HG02678 (cell line): ENCODE data around the gene ABCB11.
A peak's percentile ranks its signal among the peaks of the same experiment; 100 is the strongest.
"Not testable (repeated sequence)": the region's sequence is repeated elsewhere in the genome, so short reads cannot be mapped to it uniquely, and the experiment has no call there.

ENCODE experiments used
- ATAC-seq: cut with Tn5 transposase; IDR thresholded peaks from one replicate; pipeline ENCODE4 v1.9.1; 2021; ENCODE audit warnings: mild to moderate bottlenecking, moderate library complexity; ENCODE audit not compliant: unreplicated experiment

ABCB11 gene

DNA sequence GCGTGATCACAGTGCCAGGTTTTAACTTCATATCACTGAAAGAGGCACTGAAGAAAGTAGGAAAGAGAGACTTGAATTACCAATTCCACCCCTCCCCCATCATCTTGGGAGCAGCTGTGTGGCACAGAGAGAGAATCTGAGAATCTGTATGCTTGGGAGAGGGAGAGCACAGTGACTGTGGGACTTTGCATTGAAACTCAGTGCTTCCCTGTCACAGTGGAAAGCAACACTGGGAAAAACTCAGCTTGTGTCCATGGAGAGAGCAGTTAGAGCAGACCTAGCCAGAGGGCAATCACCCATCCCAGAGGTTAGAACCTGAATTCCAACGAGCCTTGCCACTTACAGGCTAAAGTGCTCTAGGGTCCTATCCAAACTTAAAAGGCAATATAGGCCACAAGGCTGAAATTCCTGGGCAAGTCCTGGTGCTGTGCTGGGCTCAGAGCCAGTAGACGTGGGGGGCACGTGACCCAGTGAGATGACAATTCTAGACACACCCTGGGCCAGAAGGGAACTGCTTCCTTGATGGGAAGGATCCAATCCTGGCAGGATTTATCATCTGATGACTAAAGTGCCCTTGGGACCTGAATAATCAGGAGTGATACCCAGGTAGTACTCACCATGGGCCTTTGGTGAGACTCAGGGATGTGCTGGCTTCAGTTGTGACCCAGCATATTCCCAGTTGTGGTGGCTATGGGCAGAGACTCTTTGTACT is 15.5 kb upstream of the ABCB11 start:
- ATAC-seq = no peak

- no peak for ATAC-seq
Observed at GRCh38 chr2:169042856-169043255, 11.7 kb upstream of the ABCB11 start.

- ATAC-seq = no peak
Observed at GRCh38 chr2:169041594-169041993, 10.5 kb upstream of the ABCB11 start.

DNA sequence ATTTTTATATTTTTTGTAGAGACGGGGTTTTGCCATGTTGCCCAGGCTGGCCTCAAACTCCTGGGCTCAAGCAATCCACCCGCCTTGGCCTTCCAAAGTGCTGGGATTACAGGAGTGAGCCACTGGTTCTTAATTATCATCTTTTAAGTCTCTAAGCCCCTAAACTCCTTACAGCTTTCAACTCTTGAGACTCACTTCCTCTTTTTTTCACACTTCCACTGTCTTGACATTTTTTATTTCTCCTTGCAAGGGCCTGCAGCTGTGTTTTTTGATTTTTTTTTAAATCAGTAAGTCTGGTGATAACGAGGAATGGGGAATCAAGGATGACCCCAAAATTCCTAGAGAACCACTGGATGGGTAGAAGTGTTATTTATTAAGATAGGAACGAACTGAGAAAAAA is 8.6 kb upstream of the ABCB11 start:
- ATAC-seq = no peak

- ATAC-seq = peak; percentile 53
Observed at GRCh38 chr2:169038338-169038757, 7.2 kb upstream of the ABCB11 start.

GRCh38 chr2:169036736-169037440 is 5.8 kb upstream of the ABCB11 start:
- no peak for ATAC-seq

GRCh38 chr2:169035887-169036286 is 4.8 kb upstream of the ABCB11 start:
- ATAC-seq = no peak

DNA sequence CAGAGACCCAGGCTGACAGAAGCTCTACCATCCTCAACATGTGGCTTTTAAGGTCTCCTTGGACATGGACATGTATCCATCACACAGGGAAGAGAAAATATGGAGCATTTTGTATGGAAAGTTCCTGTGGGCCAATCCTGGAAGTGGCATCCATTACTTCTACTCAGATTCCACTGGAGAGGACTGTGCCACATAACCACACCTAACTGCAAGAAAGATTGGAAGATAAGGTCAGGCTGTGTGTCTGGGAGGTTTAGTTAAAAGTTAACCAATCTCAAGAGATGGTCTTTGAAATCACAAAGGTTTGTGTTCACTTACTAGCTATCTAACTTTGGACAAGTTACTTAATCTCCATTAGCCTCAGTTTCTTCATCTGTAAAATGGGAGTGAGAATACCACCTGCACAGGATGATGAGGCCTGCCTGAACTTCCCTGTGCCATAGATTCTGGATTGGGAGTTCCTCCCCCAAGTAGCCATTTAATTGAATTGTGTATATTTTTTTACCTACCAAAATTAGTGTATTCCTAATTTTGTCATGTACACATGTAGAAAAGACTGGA is 3.9 kb upstream of the ABCB11 start:
- ATAC-seq = no peak

DNA sequence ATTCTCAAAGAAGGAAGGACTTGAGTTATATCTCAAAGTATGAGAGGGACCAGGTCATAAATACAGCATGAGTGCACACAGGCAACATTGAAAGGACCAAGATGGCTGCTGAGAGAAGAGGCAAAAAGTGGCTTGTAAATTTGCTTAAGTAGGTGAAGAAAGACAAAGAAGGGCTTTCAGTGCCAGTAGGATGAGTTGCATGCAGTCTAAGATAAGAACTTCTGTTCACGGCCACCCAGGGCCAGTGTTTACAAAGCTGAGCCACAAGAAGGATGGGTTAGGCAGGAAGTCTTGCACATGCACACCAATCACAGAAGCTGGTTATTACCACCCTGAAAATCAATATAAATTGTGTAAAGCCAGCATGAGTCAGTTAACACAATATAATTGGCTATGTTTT is 3.1 kb upstream of the ABCB11 start:
- no peak for ATAC-seq

DNA sequence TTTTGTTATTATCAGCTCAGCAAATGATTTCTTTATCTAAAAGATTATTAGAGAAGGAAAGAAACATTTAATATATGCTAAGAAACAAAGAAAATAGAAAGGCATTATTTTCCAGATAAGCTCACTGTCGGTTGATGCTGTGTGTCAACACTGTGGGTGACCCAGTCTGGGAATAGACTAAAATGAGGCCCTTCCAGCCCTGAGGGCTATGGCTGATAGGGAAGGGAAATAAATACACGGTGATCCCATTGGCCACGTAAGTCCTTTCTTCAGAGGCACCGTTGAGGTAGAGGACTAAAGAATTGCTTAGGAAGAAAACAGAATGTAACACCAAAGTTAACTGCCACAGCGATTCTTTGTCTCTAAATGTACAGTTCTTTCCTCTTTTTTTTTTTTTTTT is 1.8 kb downstream of the ABCB11 start:
- ATAC-seq = no peak

- ATAC-seq = no peak
Observed at GRCh38 chr2:169027234-169027633, 3.9 kb downstream of the ABCB11 start.

- no peak for ATAC-seq
Observed at GRCh38 chr2:169026056-169026455, 5.1 kb downstream of the ABCB11 start.

DNA sequence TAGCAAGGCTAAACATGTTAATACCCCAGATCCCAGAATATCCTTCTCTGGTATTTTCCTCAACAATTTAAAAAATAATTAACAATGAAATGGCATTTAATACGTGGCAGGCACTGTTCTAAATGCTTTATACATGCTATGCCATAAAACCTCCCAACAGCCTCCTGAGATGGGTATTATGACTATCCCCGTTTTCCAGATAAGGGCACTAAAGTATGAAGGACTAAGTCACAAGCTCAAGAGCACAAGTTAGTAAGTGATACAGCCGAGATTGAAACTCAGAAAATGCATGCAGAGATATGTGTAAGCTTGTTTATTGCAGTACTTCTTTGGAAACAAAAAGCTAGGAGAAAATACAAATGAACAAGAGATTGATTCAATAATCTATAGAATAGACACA is 8.0 kb downstream of the ABCB11 start:
- no peak for ATAC-seq

DNA sequence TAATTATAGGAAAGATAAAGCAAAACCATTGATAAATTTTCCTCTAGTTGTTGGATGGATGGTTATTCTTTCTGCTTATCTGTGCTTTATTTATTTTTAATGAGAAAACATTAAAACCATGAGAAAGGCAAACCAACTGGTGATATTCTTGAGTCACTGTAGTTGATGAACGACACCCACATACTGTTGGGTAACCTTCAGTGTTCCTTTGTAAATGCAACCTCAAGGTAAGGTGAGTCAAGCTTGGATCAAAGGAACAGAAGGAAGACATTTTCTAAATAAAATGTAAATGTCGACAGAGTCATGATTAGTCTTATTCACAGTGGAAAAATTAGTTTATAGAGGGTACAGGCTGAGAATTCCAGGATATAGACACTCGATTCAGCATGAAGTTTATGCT is 12.7 kb downstream of the ABCB11 start:
- no peak for ATAC-seq

DNA sequence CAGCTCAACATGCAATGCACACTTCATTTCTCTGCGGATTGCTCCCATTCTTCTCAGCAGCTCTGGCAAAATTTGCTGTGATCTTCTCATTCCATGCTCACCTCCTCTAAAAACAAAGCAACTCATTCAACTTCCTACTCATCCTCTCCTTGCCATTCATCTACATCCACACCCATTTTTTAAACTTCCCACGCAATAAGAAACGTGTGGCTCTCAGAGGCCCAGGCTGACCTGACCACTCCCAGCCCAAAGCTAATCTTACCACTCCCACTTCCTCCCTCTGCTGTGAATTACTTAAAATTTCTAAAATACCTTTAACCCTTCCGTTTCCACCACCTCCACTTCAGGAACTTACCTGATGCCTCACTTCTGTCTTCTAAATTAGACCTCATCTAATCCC is 15.2 kb downstream of the ABCB11 start:
- no peak for ATAC-seq

DNA sequence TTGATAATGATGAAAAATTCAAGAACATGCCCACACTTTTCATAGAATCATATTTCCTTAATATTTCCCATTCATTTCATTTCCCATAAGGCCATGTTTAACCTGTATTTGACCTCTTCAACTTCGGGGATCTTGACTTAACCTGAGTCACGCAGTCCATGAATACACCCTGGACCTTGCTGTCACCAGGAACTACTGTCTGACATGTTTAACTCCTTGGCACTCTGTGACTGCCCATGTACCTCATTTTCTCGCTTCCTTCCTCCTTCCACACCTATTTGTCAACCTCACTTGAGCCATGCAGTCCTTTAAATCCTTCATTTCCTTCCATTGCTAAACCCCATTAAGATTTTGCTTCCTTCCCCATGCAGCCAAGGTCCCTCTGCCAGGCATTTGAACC is 16.3 kb downstream of the ABCB11 start:
- no peak for ATAC-seq

DNA sequence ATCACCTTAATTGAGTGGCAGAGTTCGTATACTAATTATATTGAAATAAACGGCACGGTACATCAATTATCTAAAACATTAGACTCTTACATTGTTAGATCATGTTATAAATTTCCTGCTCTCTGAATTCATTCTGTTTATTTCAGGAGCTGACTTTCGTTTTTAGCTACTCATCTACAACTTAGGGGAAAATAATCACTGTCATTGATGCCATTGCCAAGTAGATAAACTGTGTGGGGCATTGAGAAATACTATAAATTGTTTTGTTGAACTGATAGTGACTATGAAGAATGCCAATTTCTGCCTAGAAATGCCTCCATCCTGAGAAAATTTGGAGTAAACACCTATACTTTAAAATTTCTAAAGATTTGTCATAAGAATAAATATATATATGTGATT is 17.5 kb downstream of the ABCB11 start:
- no peak for ATAC-seq

GRCh38 chr2:169012812-169013627 is 18.1 kb downstream of the ABCB11 start:
- ATAC-seq = no peak

GRCh38 chr2:169012191-169012792 is 18.8 kb downstream of the ABCB11 start:
- not testable (repeated sequence) for ATAC-seq

DNA sequence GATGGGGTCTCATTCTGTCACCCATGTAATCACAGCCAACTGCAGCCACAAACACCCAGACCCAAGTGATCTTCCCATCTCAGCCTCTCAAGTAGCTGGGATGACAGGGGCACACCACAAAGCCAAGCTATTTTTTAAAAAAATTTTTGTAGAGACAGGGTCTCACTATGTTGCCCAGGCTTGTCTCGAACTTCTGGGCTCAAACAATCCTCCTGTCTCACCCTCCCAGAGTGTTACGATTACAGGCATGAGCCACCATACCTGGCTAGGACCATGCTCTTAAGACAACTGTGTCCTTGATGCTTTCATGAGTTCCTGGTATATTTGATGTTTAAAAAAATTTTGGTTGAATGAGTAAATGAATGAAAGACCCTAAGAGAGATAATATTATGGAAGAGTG is 19.4 kb downstream of the ABCB11 start:
- no peak for ATAC-seq
